ENCODE measurements around the gene EID3.
"Not testable (repeated sequence)": the region's sequence is repeated elsewhere in the genome, so short reads cannot be mapped to it uniquely, and the experiment has no call there.

Gene EID3

DNA sequence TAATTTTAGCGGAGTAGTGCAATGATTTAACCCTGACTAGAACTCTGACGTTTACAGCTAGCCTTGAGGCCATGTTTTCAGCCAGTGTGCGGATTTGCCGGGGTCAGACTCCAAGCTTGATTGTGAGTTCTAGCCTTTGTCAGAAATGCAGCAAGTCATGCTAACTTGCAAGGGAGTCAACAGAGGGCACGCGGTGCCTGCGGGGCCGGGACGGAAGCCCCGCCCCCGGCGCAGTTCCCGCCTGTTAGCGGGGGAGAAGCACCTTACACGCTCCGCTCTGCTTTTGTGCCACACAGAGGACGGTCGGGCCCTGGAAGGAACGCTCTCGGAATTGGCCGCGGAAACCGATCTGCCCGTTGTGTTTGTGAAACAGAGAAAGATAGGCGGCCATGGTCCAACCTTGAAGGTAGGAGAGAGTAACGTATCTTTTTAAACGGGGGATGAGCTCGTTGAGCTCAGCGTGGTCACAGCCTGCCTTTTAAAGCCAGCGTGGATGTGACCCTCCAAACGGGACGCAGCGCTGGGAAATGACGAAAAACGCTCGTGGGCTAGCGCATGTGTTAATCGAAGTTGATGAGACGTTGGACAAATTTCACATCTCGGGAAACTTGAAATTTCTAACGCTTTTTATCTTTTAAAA, 14.8 kb upstream of the EID3 start:
- DNase-seq (ENCODE audit: low read depth in 2 of 2) = no peak

DNA sequence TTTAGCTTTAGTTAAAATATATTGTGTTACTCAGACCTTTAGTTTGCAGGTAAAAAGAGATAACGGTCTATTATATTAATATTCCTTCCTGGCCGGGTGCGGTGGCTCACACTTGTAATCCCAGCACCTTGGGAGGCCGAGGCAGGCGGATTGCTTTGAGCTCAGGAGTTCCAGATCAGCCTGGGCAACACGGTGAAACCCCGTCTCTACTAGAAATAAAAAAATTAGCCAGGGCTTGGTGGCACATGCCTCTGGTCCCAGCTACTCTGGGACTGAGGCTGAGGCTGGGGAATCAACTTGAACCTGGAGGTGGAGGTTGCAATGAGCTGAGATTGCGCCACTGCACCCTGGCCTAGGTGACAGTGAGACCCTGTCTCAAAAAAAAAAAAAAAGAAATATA, 13.2 kb upstream of the EID3 start:
- DNase-seq (ENCODE audit: low read depth in 2 of 2) = no peak

DNA sequence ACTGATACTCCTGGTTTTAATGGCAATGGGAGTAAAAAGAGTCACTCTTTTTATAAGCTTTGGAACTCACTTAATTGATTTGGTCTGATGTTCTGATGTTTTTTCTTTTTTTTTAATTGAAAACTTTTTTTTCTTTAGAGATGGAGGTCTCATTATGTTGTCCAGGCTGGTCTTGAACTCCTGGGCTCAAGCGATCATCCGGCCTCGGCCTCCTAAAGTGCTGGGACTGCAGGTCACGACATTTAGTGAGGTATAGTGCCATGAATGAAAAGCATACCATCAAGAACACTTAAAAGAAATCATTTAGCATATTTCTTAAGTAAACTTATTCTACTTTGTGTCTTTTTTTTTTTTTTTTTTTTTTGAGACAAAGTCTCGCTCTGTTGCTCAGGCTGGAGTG, 12.7 kb upstream of the EID3 start:
- no peak for DNase-seq (ENCODE audit: low read depth in 2 of 2)

DNA sequence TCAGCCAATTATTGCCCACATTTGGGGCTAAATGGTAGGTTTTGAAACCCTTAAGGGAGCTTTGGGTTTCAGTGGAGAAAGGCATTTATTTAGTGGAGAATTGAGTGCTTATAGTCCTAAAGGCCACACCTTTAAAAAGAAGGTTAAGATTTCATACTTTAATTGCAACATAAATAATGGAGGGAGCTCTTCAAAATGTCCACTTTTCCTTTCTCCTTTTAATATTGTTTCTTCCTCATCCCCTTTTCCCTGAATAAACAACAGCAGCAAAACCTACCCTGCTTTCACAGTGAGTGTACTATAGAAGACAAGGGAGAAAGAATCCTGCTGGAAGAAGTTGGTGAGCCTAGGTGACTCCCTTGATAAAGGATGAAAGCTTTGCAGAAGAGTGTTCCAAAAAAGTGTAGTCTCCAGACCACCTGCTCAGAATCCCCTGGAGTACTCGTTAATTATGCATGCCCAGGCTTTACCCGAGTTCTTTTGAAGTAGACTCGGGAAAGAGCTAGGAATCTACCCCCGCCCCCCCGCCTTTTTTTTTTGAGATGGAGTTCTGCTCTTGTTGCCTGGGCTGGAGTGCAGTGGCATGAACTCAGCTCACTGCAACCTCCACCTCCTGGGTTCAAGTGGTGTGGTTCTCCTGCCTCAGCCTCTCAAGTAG, 11.5 kb upstream of the EID3 start:
- DNase-seq (ENCODE audit: low read depth in 2 of 2) = no peak

DNA sequence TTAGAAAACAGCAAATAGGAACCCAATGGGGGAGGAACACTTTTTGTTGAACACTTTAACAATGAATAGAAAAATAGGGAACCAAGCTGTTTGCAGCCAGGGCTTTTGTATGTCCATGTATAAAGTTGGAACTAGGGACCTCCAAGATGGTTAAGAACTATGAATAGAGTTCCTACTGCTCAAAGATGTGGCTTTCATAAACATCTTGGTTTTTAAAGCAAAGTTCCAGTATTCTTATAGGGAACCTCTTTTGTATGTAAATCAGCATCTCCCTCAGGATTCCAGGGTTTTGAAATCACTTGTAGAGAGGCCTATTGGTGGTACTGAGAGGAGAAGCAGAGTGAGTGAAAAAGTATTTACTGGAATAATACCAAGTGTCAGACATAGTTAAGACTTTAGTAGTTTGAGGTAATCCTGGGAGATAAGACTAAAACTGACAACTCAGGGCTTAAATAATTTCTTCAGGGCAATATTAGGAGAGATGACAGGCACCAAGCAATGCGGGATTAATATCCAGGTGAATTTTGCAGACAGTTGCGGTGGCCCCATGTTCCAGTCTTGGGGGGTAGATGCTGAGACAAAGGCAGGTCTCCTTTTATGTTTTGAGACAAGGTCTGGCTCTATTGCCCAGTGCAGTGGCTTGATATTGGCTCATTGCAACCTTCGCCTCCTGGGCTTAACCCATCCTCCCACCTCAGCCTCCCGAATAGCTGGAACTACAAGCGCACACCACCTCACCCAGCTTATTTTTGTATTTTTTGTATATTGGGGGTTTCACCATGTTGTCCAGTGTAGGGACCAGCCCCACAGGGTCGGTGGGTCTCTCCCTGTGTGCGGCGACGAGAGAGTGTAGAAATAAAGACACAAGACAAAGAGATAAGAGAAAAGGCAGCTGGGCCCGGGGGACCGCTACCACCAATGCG, 10.4 kb upstream of the EID3 start:
- no peak for DNase-seq (ENCODE audit: low read depth in 2 of 2)

DNA sequence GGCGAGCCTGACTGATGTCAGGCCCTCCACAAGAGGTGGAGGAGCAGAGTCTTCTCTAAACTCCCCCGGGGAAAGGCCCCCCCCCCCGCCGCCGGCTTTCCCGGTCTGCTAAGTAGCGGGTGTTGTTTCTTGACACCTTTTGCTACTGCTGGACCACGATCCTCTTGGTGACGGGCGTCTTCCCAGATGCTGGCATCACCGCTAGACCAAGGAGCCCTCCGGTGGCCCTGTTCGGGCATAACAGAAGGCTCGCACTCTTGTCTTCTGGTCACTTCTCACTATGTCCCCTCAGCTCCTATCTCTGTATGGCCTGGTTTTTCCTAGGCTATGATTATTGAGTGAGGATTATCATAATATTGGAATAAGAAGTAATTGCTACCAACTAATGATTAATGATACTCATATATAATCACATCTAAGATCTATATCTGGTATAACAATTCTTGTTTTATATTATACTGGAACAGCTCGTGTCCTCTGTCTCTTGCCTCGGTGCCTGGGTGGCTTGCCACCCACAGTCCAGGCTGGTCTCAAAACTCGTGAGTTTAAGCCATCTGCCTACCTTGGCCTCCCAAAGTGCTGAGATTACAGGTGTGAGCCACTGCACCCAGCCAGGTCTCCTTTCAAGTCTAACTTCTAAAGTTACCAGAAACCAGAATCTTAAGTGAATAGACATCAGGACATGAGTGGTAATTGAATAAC, 9.2 kb upstream of the EID3 start:
- DNase-seq (ENCODE audit: low read depth in 2 of 2) = not testable (repeated sequence)

DNA sequence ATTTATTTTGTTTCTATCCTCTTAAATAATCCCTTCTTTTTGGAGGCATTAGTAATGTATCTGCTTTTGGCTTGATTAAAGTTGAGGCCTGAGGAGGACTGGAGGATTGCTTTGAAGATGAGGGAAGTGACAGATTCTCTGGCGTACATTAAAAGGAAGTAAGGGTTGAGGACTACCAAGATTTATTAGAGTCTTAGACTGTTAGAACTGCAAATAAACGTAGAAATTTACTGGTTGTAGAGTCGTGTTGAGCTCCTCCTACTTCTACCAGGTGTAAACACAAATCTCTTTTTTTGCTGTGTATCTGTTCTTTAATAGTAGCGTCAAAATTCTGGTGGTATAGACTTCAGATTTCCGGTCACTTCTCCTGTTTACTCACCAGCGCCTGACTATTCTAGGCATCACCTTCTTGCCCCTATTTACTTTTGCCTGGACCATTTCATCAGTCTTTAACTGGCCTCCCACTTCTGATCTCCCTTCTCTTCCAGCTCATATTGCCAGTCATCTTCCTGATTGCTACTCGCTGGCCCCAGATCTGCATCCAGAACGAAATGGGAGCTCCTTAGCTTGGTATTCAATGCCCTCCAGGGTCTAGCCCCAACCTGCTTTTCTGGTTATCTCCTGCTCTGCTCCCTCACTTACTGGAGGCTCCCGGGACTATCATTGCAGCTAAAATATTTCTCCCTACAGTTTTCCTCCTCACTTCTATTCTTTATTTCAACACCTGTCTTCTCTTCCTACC, 8.4 kb upstream of the EID3 start:
- no peak for DNase-seq (ENCODE audit: low read depth in 2 of 2)

DNA sequence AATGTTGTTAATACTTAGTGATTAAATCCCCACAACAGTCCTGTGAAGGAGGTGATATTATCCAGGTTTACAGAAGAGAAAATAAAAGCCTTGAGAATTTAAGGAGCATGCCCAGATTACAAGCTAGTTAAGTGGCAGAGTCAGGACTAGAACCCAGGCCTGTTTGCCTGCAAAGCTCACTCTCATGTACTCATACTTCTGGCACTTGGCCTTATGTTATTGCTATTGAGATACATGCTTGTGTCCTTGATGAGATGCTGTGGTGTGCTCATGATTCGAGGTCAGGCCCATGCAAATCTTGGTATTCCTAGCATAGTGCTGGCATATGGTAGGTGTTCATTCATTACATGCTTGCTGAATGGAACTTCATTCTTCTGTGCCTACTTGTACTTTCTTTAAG, 7.6 kb upstream of the EID3 start:
- DNase-seq (ENCODE audit: low read depth in 2 of 2) = no peak

DNA sequence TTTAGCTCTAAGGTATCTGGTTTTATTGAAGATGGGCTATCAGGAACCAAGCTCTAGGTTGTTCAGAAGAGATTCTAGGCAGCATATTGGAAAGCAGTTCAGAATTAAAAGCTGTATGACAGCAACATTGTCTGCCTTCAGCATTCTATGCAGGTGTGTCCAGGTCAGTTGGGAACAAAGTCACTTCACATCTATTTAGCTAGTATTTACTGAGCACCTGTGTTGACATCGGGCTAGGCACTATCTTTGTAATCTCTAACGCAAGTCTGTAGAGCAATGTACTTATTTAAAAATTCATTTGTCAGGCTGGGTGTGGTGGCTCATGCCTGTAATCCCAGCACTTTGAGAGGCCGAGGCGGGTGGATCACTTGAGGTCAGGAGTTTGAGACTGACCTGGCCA, 6.8 kb upstream of the EID3 start:
- no peak for DNase-seq (ENCODE audit: low read depth in 2 of 2)

DNA sequence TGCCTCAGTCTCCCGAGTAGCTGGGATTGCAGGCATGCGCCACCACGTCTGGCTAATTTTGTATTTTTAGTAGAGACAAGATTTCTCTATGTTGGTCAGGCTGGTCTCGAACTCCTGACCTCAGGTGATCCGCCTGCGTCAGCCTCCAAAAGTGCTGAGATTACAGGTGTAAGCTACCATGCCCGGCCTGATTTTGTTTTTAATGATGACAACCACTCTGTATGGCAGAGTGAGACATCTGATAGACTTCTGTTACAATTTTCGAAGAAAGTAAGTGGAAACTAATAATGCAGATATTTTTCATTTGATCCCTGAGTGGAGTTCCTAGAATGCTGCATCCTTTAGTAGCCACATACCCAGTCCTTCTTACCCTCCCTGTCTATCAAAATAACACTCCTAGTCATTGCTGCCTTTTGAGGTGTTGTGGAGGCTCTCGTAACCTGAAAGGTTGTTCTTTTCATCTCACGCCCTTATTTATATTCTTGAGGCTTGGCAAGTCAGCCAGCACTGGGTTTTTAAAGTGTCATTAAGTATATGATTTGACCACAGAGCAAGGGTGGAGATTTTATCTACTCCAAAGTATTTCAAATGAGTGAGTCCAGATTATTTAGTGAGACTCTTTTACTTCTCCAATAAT, 5.9 kb upstream of the EID3 start:
- DNase-seq (ENCODE audit: low read depth in 2 of 2) = no peak

DNA sequence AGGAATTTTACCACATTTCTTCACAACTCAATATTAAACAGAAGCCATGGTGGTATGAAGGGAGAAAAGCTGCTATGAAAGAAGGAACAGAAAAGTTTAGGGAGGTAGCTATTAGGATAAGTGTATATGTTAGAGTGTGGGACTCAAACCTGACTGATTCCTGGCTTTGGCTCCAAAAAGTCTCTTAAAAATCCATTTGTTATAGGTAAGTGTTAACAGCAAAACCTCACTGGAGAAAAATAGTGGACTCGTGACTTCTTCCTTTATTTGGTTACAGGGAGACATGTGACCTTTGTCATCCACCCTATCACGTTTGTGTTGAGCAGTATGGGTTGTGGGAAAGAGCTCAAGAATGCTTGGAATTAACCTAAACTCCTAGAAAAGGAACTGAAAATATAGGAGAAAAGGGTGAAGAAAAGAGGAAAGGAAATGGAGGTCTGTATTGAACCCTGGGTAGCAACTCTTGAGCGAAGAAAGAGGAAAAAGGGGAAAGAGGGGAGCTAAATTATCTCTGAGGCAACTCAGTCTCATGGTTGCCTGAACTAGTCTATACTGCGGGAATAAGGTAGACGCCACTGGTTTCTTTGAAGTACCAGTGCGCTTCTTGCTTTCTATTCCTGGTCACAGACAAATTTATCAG, 3.6 kb upstream of the EID3 start:
- no peak for DNase-seq (ENCODE audit: low read depth in 2 of 2)

DNA sequence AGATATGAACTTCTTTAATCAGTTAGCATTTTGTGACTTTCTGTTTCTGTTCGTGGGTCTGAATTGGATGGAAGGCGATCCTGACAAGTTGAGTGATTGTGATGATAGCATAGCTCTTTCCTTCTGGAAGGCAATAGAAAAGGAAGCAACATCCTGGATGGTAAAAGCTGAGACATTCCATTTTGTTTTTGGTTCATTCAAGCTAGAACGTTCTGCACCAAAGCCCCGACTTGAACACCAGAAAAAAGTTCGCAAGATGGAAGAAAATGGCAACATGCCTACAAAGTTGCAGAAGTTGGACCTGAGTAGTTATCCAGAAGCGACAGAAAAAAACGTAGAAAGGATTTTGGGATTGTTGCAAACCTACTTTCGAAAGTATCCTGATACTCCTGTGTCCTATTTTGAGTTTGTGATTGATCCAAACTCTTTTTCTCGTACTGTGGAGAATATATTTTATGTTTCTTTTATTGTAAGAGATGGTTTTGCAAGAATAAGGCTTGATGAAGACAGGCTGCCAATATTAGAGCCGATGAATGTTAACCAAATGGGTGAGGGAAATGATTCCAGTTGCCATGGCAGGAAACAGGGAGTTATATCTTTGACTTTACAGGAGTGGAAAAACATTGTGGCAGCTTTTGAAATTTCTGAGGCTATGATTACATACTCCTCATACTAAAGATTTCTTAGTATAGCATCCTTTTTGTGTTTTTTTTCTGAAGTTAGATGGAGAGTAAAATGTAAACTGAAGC, 896 bp downstream of the EID3 start:
- no peak for DNase-seq (ENCODE audit: low read depth in 2 of 2)

DNA sequence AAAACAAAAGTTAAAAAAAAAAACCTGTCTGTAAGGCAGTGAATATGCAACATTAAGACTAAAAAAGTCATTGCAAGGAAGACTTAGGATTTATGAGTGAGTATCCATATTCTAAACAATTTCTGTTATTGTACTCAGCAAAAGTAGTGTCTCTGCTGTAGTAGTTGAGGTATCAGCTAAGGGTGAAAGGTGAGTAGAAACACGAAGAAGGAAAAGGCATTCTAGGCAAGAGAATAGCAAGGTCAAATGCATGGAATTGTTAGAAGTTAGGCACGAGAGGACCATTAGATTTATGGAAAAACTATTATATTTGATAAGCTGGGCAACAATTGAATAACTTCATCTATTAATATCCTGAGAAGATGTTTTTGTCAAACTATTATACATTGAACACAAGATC, 1.8 kb downstream of the EID3 start:
- DNase-seq (ENCODE audit: low read depth in 2 of 2) = no peak

DNA sequence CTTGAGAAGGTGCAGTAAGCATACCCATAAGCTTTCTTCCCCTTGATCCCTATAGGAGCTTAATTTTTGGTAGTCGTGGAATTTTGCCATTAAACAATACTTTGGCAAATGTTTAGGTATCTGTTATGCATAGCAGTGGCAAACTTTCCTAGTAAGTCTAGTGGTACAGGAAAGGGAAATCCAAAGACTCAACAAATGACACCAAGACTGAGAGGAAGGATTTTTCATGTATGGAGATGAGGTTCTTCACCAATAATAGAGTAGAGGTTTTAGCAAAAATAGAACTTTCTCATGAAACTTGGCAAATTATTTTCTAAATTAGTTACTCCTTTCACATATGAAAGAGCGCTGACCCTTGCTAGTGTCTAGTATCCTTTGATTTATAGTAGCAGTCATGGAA, 2.8 kb downstream of the EID3 start:
- no peak for DNase-seq (ENCODE audit: low read depth in 2 of 2)

DNA sequence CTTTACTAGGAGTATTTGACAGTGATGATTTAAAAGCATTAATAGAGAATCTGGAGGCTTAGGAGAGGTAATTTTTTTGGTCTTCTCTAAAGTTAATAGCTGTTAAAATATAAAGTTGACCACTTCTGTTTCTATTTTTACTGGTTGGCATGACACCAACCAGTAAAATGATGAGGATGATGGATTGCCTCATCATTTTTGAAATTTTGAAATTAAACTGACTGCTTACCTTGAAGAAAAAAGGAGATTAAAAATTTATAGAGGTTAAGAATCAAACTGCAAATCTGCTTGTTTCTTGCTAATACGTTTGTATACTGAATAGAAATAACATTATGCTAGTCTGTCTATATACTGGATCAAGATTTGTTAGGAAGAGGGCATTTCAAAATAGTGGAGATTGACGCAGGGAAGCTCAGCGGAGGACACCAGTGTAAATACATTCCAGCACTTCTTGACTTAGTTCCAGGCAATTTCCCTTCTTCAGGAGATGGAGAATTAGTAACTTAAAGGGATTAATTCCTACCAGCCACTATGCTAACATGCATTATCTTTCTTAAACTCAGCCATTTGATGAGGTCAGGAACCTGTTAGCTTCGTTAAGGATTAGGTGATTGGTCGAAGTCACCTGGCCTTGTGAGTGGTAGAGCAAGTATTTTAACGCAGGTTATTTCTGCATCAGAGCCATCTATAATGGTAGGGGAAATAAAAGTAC, 3.6 kb downstream of the EID3 start:
- no peak for DNase-seq (ENCODE audit: low read depth in 2 of 2)

DNA sequence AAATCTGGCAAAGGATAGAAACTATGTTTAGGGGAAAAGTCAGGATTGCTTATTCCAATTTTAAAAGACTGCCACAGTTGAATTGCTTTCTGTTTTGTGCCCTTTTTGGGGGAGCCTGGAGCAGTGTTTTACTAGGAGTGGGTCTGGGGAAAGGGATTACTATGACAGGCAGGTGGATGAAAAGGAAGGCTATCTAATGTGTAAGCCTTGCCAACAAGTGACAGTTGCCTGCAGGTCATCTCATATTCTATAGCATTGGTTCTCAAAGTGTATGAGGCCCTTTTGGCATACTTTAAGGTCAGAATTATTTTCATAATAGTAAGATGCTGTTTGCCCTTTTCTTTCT, 4.1 kb downstream of the EID3 start:
- DNase-seq (ENCODE audit: low read depth in 2 of 2) = no peak

DNA sequence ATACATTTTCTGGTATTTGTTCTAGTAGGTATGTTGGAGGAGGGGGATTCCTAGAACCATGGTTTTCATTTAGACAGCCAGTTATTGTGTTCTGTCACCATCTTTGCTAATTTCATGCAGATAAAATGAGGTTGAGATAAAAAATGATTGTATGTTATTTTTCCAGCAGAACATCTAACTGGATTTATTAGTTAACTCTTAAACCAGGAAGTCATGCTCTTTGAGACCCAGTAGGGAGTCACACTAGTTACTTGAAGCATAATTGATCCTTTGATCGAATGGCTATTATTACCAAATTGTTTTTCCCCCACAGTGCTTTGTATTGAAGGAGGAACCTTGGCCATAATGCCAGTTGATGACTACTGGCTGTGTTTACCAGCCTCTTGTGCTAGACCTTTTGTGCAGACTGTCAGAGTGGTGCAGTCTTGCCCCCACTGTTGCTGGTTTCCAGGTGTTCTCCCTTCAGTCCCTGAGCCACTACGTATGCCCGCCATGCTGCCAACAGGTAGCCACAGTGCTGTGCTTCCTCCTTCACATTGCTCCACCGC, 6.0 kb downstream of the EID3 start:
- DNase-seq (ENCODE audit: low read depth in 2 of 2) = no peak

DNA sequence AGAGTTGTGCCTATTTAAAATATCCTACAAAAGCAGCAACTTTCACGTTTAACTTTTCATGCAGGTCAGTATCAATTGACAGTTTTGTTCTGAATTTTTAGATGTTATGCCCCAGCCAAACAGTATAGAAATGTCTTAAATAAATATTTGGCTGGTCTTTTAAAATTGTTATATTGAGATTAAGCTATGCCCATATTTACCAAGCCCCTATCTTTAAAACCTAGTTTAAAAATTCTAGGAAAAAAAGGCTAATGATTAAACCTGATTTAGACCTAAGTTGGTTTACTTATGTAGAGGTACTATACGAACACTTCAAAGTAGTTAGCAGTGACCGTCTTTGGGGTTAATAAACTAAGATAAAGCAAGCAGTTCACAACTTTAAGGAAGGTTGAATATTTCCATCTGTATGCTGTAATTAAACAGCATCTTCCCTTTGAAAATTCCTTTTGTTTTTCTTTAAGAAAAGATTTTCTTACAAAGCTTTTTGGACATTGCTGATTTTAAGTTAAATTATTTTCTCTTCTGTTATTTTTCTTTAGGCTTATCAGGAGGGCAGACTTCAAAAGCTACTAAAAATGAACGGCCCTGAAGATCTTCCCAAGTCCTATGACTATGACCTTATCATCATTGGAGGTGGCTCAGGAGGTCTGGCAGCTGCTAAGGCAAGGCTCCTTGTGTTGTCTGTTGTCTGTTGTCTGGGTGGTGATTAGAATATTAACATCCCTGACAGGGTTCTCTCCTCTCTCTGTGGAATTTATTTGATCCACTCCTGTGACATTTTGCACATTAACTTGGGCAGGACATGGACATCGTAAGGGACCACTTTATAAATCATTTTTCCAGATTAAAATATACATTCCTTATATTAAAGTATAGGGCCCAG, 7.5 kb downstream of the EID3 start:
- no peak for DNase-seq (ENCODE audit: low read depth in 2 of 2)

Measured in fibroblast of skin of left biceps (primary cell).